H1 (cell line): ENCODE measurements around the gene RNF38. TPM values are rescaled to one million over a fixed set of nuclear protein-coding genes. Genes with fewer than 3 reads are reported as not detected.

Source experiments
- CTCF ChIA-PET: fragments of 300-600 bp; sonication (Branson Sonifier 250); formaldehyde crosslinking; loops from one replicate; lab custom pipeline; 2021; ENCODE audit not compliant: partially characterized antibody; lab: Charles Lee
- POLR2A ChIA-PET: fragments of 300-600 bp; sonication (Branson Sonifier 250); formaldehyde crosslinking; loops from one replicate; lab custom pipeline; 2021; ENCODE audit warnings: inconsistent platforms; ENCODE audit not compliant: partially characterized antibody; lab: Charles Lee
- DNase-seq, 2 experiments: peaks; one replicate each; pipeline versions ENCODE4 v3.0.0 to v3.0.0-alpha.2; 2010 to 2022; ENCODE audit warnings: low spot score in 2 of 2, low read depth in 1 of 2, mixed read lengths in 1 of 2
- FAIRE-seq: peaks from 2 replicates; lab custom pipeline; 2011; peaks lifted over from hg19 to GRCh38; lab: Jason Lieb, UNC
- H2AFZ ChIP-seq: 2 replicates; pipeline ENCODE4 v1.8.1; 2012; ENCODE audit warnings: low read length, inconsistent platforms
- H2AK5ac ChIP-seq: 2 replicates; pipeline ENCODE4 v1.6.1; 2013; ENCODE audit warnings: low read depth, low read length
- H2BK120ac ChIP-seq: replicated peaks from 2 replicates; pipeline ENCODE3; 2013; ENCODE audit warnings: low read depth, low read length, inconsistent platforms
- H2BK12ac ChIP-seq: 2 replicates; pipeline ENCODE4 v1.6.1; 2013; ENCODE audit warnings: low read depth, low read length
- H2BK15ac ChIP-seq: 2 replicates; pipeline ENCODE4 v1.6.1; 2013; ENCODE audit warnings: low read length
- H2BK20ac ChIP-seq: 2 replicates; pipeline ENCODE4 v1.6.1; 2013; ENCODE audit warnings: low read length
- H2BK5ac ChIP-seq: 2 replicates; pipeline ENCODE4 v1.6.1; 2013; ENCODE audit warnings: low read depth, low read length
- H3K14ac ChIP-seq: 2 replicates; pipeline ENCODE4 v1.6.1; 2013; ENCODE audit warnings: inconsistent platforms; ENCODE audit not compliant: insufficient read length
- H3K18ac ChIP-seq: 2 replicates; pipeline ENCODE4 v1.6.1; 2013; ENCODE audit warnings: low read length; ENCODE audit errors: extremely low read depth
- H3K23ac ChIP-seq: 2 replicates; pipeline ENCODE4 v1.6.1; 2013; ENCODE audit warnings: inconsistent platforms; ENCODE audit not compliant: insufficient read length
- H3K23me2 ChIP-seq: 2 replicates; pipeline ENCODE4 v1.6.1; 2013; ENCODE audit warnings: low read depth, low read length
- H3K27ac ChIP-seq: 2 replicates; pipeline ENCODE4 v1.6.1; 2011; ENCODE audit warnings: low read depth, low read length, inconsistent platforms
- H3K27me3 ChIP-seq, 4 experiments: replicated peaks in 1 of 4; 1 replicate in 1 of 4; 2 replicates in 3 of 4; pipeline versions ENCODE4 v1.6.1 to v1.8.1; 2011 to 2013; ENCODE audit warnings: low read length in 3 of 4, mild to moderate bottlenecking in 3 of 4, inconsistent platforms in 2 of 4, mixed read lengths in 2 of 4, moderate library complexity in 1 of 4; ENCODE audit not compliant: control insufficient read depth in 3 of 4, insufficient read depth in 3 of 4; ENCODE audit errors: extremely low read depth in 1 of 4
- H3K36me3 ChIP-seq, 4 experiments: 2 replicates each; pipeline versions ENCODE4 v1.6.1 to v1.8.1; 2011 to 2013; ENCODE audit warnings: mild to moderate bottlenecking in 4 of 4, low read length in 3 of 4, moderate library complexity in 2 of 4, control low read depth in 1 of 4, inconsistent platforms in 1 of 4; ENCODE audit not compliant: insufficient read depth in 4 of 4, control insufficient read depth in 2 of 4
- H3K4ac ChIP-seq: replicated peaks from 2 replicates; pipeline ENCODE3; 2013; ENCODE audit warnings: low read length, low read depth, mixed read lengths, inconsistent platforms; ENCODE audit not compliant: insufficient read length
- H3K4me1 ChIP-seq, 4 experiments: replicated peaks in 1 of 4; 1 replicate in 1 of 4; 2 replicates in 3 of 4; pipeline versions ENCODE4 v1.6.1 to v1.8.1; 2011 to 2013; ENCODE audit warnings: low read length in 3 of 4, inconsistent platforms in 2 of 4, mixed read lengths in 1 of 4; ENCODE audit not compliant: insufficient read depth in 4 of 4, control insufficient read depth in 3 of 4
- H3K4me2 ChIP-seq, 2 experiments: 2 replicates each; pipeline versions ENCODE4 v1.6.1 to v1.8.1; 2011 to 2013; ENCODE audit warnings: low read depth in 2 of 2, low read length in 2 of 2, control low read depth in 1 of 2, inconsistent platforms in 1 of 2, mild to moderate bottlenecking in 1 of 2; ENCODE audit not compliant: insufficient read depth in 1 of 2
- H3K4me3 ChIP-seq, 4 experiments: fragments of 200-600, 300-600 bp in 1 of 4; sonication (generic), shearing (Covaris generic), sonication (Bioruptor Twin) in 1 of 4; 2 replicates each; pipeline versions ENCODE4 v1.5.1 to v1.8.1; 2011 to 2016; ENCODE audit warnings: low read length in 4 of 4, low read depth in 3 of 4, control low read depth in 2 of 4, inconsistent platforms in 2 of 4, mild to moderate bottlenecking in 2 of 4, mixed read lengths in 1 of 4, moderate library complexity in 1 of 4; ENCODE audit not compliant: insufficient read depth in 2 of 4; ENCODE audit errors: extremely low read depth in 1 of 4
- H3K56ac ChIP-seq: replicated peaks from 2 replicates; pipeline ENCODE3; 2013; ENCODE audit warnings: low read depth, mild to moderate bottlenecking, mixed read lengths, low read length, inconsistent platforms; ENCODE audit not compliant: insufficient read length
- H3K79me1 ChIP-seq: 2 replicates; pipeline ENCODE4 v1.6.1; 2013; ENCODE audit warnings: low read depth, low read length, control low read depth
- H3K79me2 ChIP-seq, 2 experiments: 2 replicates each; pipeline versions ENCODE4 v1.6.1 to v1.8.1; 2012 to 2013; ENCODE audit warnings: low read length in 2 of 2, mild to moderate bottlenecking in 2 of 2, inconsistent platforms in 1 of 2; ENCODE audit not compliant: insufficient read depth in 2 of 2, control insufficient read depth in 1 of 2
- H3K9ac ChIP-seq, 4 experiments: replicated peaks in 1 of 4; 1 replicate in 1 of 4; 2 replicates in 3 of 4; pipeline versions ENCODE4 v1.6.1 to v1.8.1; 2011 to 2013; ENCODE audit warnings: low read depth in 3 of 4, low read length in 3 of 4, control low read depth in 2 of 4, mild to moderate bottlenecking in 2 of 4, moderate library complexity in 2 of 4, inconsistent platforms in 1 of 4; ENCODE audit errors: extremely low read depth in 1 of 4
- H3K9me3 ChIP-seq, 2 experiments: 2 replicates each; pipeline versions ENCODE4 v1.6.1 to v1.8.1; 2012 to 2013; ENCODE audit warnings: mild to moderate bottlenecking in 2 of 2, moderate library complexity in 2 of 2, control low read depth in 1 of 2, inconsistent platforms in 1 of 2, low read depth in 1 of 2, low read length in 1 of 2, mixed read lengths in 1 of 2; ENCODE audit not compliant: insufficient read depth in 2 of 2
- H4K20me1 ChIP-seq, 2 experiments: replicated peaks in 1 of 2; 2 replicates each; pipeline versions ENCODE3 to v1.8.1; 2011 to 2013; ENCODE audit warnings: inconsistent platforms in 2 of 2, low read length in 2 of 2, mild to moderate bottlenecking in 1 of 2; ENCODE audit not compliant: insufficient read depth in 2 of 2, control insufficient read depth in 1 of 2
- H4K5ac ChIP-seq: 2 replicates; pipeline ENCODE4 v1.6.1; 2013; ENCODE audit warnings: low read length, low read depth, mixed read lengths, inconsistent platforms; ENCODE audit not compliant: insufficient read length
- H4K8ac ChIP-seq: 2 replicates; pipeline ENCODE4 v1.8.0; 2013; ENCODE audit warnings: mild to moderate bottlenecking, moderate library complexity, low read length, inconsistent platforms; ENCODE audit not compliant: insufficient read depth; ENCODE audit errors: extremely low read depth
- H4K91ac ChIP-seq: replicated peaks from 2 replicates; pipeline ENCODE3; 2013; ENCODE audit warnings: low read length, mixed read lengths, inconsistent platforms; ENCODE audit not compliant: insufficient read length
- HDAC6 ChIP-seq: IDR thresholded peaks from one replicate; pipeline ENCODE4 v1.7.1; 2012; ENCODE audit warnings: low read depth, mild to moderate bottlenecking, inconsistent platforms, low read length, moderate library complexity
- JUN ChIP-seq: IDR thresholded peaks from 2 replicates; pipeline ENCODE4 v1.6.1; 2011; ENCODE audit warnings: low read depth, mild to moderate bottlenecking, improper control_type of control experiment, low read length
- POLR2A ChIP-seq, 2 experiments: IDR thresholded peaks; 1 replicate in 1 of 2; 2 replicates in 1 of 2; pipeline ENCODE4 v1.6.1; 2011; ENCODE audit warnings: low read depth in 2 of 2, low read length in 2 of 2, mild to moderate bottlenecking in 2 of 2; ENCODE audit errors: control extremely low read depth in 1 of 2
- RNF2 ChIP-seq: fragments of 200-900, 300-1000 bp; sonication (generic); IDR thresholded peaks from 2 replicates; pipeline ENCODE4 v1.7.1; 2016; ENCODE audit warnings: borderline replicate concordance, low read depth, mild to moderate bottlenecking, antibody characterized with exemption, low read length; ENCODE audit not compliant: poor library complexity, severe bottlenecking; ENCODE audit errors: missing control alignments
- SIN3A ChIP-seq, 2 experiments: IDR thresholded peaks in 1 of 2; conservative IDR thresholded peaks in 1 of 2; 2 replicates each; pipeline ENCODE4 v1.6.1; 2011 to 2012; ENCODE audit warnings: low read length in 2 of 2, improper control_type of control experiment in 1 of 2, low read depth in 1 of 2, mild to moderate bottlenecking in 1 of 2
- SIRT6 ChIP-seq: IDR thresholded peaks from one replicate; pipeline ENCODE4 v1.7.1; 2012; ENCODE audit warnings: low read length, inconsistent platforms
- SP1 ChIP-seq: IDR thresholded peaks from 2 replicates; pipeline ENCODE4 v1.6.1; 2011; ENCODE audit warnings: low read depth, low read length
- WGBS, 2 experiments: shearing (Covaris generic) in 1 of 2; methylation state at CpG; one replicate each; pipeline versions ENCODE4 v1.1.6 to v1.1.7; 2013 to 2015; ENCODE audit warnings: low lambda C conversion rate in 2 of 2, mixed read lengths in 2 of 2, inconsistent platforms in 1 of 2, low coverage in 1 of 2, missing lambda C conversion rate in 1 of 2; ENCODE audit not compliant: insufficient replicate concordance in 2 of 2, insufficient coverage in 1 of 2, insufficient read length in 1 of 2; ENCODE audit errors: extremely low coverage in 1 of 2, missing lambda C conversion rate in 1 of 2; 5-methylcytosine and 5-hydroxymethylcytosine counted together
- polyA plus RNA-seq, 7 experiments: library from polyadenylated mRNA; depleted of rRNA in 3 of 7; stranded (reverse) in 5 of 7; unstranded in 2 of 7; fragments of >200 nt in 5 of 7; fragments of 200-250 nt in 2 of 7; gene quantifications; 1 replicate in 5 of 7; 2 replicates in 1 of 7; 4 replicates in 1 of 7; pipeline versions ENCODE4 v1.2.1 to v1.2.3, GENCODE V29; 2011 to 2013; ENCODE audit warnings: missing spikeins in 2 of 7, mixed read lengths in 2 of 7
- total RNA-seq: library from RNA; stranded (reverse); fragmentation: NEBNext Ultra II Directional; extraction: Animal tissue kit (Norgen Biotek cat#: 25700); gene quantifications from 2 replicates; pipeline ENCODE4 v1.2.1, GENCODE V29; 2021
- TF ChIP-seq, protein P1 (sequence below), 3 experiments: IDR thresholded peaks; 1 replicate in 2 of 3; 2 replicates in 1 of 3; pipeline versions ENCODE4 v1.5.1 to v1.6.1; 2011; ENCODE audit warnings: low read length in 3 of 3, mild to moderate bottlenecking in 3 of 3, inconsistent platforms in 2 of 3, low read depth in 1 of 3, moderate library complexity in 1 of 3; ENCODE audit not compliant: insufficient read depth in 1 of 3; ENCODE audit errors: control extremely low read depth in 1 of 3
- TF ChIP-seq, protein P2 (sequence below): IDR thresholded peaks from 2 replicates; pipeline ENCODE4 v1.6.1; 2012; ENCODE audit warnings: inconsistent platforms

The RNF38 gene
- total and polyA plus RNA-seq, 2 of the 8 experiments (the other 6 are each of a cell fraction or from before 2014, with no cell fraction given), result 54.9 to 60.9 TPM

DNA sequence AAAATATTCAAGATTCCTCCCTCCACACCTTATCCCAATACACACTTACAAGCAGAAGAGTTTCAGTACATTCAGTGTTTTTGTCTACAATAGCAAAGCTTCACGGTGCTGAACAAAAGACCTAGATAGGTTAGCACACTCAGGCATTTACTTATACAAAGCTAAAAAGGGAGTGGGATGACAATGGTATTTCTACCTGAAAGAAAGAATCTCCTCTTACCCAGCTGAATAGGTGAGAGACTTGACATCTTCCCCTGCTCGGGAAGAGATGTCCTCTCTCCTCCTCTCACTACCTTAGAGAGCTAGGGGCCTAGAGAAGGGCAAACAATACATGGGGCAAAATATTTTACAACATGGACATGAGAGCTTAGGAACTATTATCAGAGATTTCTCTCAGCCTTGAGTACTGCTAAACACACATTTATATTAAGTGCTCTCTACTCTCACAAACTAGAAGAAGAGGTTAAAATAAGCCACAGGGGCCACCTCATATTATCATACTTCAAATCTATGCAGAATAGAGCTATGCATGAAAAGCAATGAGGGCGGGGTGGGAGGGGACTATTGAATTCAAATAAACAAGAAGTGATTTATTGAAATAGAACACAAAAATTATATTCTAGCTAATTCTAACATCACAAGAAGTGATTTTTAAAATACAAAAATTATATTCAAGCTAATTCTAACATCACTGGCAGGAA is 38.6 kb upstream of the RNF38 start:
- Histone ChIP-seq H3K9me3 (no peaks in the 10 kb centered on the region), H3K4me2 (peak overlapping the region in 1 of 2 experiments; percentile 10; a peak in 1 of 4 replicates), H4K20me1 (peaks cover 10 to 14% of the 10 kb centered on the region in 2 experiments), H3K18ac (no peak overlapping the region), H2BK5ac (no peak overlapping the region), H3K56ac (no peak overlapping the region), H2BK12ac (no peak overlapping the region), H3K36me3 (no peaks in the 10 kb centered on the region), H3K79me2 (peaks cover 0 to 94% of the 10 kb centered on the region in 2 experiments; a peak in 3 of 4 replicates), H3K27ac (0 out of 2 replicates have a peak overlapping the region, but pooled peaks have one; percentile 27), H3K27me3 (no peaks in the 10 kb centered on the region), H3K14ac (no peak overlapping the region), H4K91ac (no peak overlapping the region), H2AFZ (no peak overlapping the region), H2BK20ac (no peak overlapping the region), H2BK120ac (no peak overlapping the region)
- POLR2A ChIA-PET, result interaction anchor here (1.0 to 2.5 kb wide), 7 partner anchors 8 to 287 kb away, joined by 3 to 8 read pairs (median 4); no protein-coding TSS in a partner anchor
- FAIRE-seq, result no peak
- DNase-seq, result no peak
- TF ChIP-seq, protein P1, sequence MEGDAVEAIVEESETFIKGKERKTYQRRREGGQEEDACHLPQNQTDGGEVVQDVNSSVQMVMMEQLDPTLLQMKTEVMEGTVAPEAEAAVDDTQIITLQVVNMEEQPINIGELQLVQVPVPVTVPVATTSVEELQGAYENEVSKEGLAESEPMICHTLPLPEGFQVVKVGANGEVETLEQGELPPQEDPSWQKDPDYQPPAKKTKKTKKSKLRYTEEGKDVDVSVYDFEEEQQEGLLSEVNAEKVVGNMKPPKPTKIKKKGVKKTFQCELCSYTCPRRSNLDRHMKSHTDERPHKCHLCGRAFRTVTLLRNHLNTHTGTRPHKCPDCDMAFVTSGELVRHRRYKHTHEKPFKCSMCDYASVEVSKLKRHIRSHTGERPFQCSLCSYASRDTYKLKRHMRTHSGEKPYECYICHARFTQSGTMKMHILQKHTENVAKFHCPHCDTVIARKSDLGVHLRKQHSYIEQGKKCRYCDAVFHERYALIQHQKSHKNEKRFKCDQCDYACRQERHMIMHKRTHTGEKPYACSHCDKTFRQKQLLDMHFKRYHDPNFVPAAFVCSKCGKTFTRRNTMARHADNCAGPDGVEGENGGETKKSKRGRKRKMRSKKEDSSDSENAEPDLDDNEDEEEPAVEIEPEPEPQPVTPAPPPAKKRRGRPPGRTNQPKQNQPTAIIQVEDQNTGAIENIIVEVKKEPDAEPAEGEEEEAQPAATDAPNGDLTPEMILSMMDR (IDR thresholded peaks at IDR 0.05; ENCODE audit: control extremely low read depth in 1 of 3, insufficient read depth in 1 of 3, low read depth in 1 of 3, low read length in 3 of 3), result no peak
- TF ChIP-seq JUN (no peak), SIN3A (conservative IDR thresholded peaks at IDR 0.05 in 1 of 2, IDR thresholded peaks at IDR 0.05 in 1 of 2; ENCODE audit: low read depth in 1 of 2, low read length in 2 of 2) (no peak), RNF2 (no peak), POLR2A (IDR thresholded peaks at IDR 0.05; ENCODE audit: control extremely low read depth in 1 of 2, low read depth in 2 of 2, low read length in 2 of 2) (no peak), SIRT6 (no peak), HDAC6 (no peak), SP1 (no peak)
- TF ChIP-seq, protein P2, sequence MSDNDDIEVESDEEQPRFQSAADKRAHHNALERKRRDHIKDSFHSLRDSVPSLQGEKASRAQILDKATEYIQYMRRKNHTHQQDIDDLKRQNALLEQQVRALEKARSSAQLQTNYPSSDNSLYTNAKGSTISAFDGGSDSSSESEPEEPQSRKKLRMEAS, result no peak
- TF ChIP-seq, all 59 proteins: peak for 0
- Histone ChIP-seq H3K4me3 (no peak overlapping the region), H3K79me1 (peaks cover 8% of the 10 kb centered on the region), H4K5ac (no peak overlapping the region), H3K4ac (no peak overlapping the region), H3K23me2 (no peaks in the 10 kb centered on the region), H3K23ac (no peak overlapping the region), H2AK5ac (no peak overlapping the region), H2BK15ac (no peak overlapping the region), H3K4me1 (peaks cover 1 to 9% (median 4%) of the 10 kb centered on the region in 4 experiments; a peak in 4 of 7 replicates), H3K9ac (no peak overlapping the region), H4K8ac (no peak overlapping the region)
- CTCF ChIA-PET, result interaction anchor here (0.6 to 7.0 kb wide), 12 partner anchors 9 to 124 kb away, joined by 3 to 84 read pairs (median 6); no protein-coding TSS in a partner anchor
- WGBS, 2 experiments, result 60% methylated on average over 3 of the region's 3 CpGs; no CpG with 5 or more reads in 1 of the 2 experiments
